Measurements from ENCODE around the gene TCEA3.

TCEA3 gene

GRCh38 chr1:23420778-23421177 is 3.8 kb downstream of the TCEA3 start:
- H3K4me3 ChIP-seq (ENCODE audit: low read depth, low read length) = no peak overlapping the region
- no peak for DNase-seq (ENCODE audit: low read depth)
- no peak for TF ChIP-seq CTCF (IDR thresholded peaks at IDR 0.05; ENCODE audit: low read depth, low read length, missing control alignments)
- in situ Hi-C loops (cut with HindIII; ENCODE audit: low sequenced_read_pairs) = loop anchor here (5.0 kb wide), 1 partner anchor 77 kb away; no protein-coding TSS in a partner anchor

- in situ Hi-C loops (cut with HindIII; ENCODE audit: low sequenced_read_pairs) = no loop called here
- H3K4me3 ChIP-seq (ENCODE audit: low read depth, low read length) = no peak overlapping the region
- no peak for TF ChIP-seq CTCF (IDR thresholded peaks at IDR 0.05; ENCODE audit: low read depth, low read length, missing control alignments)
- no peak for DNase-seq (ENCODE audit: low read depth)
These were observed 5.4 kb downstream of the TCEA3 start for GRCh38 chr1:23419180-23419579.

GRCh38 chr1:23417570-23417969 is 7.0 kb downstream of the TCEA3 start:
- DNase-seq (ENCODE audit: low read depth) = no peak
- no peak for TF ChIP-seq CTCF (IDR thresholded peaks at IDR 0.05; ENCODE audit: low read depth, low read length, missing control alignments)

GRCh38 chr1:23416964-23417363 is 7.6 kb downstream of the TCEA3 start:
- TF ChIP-seq CTCF (IDR thresholded peaks at IDR 0.05; ENCODE audit: low read depth, low read length, missing control alignments) = no peak
- DNase-seq (ENCODE audit: low read depth) = no peak
- no peak overlapping the region for H3K4me3 ChIP-seq (ENCODE audit: low read depth, low read length)
- in situ Hi-C loops (cut with HindIII; ENCODE audit: low sequenced_read_pairs) = no loop called here

More at GRCh38 chr1:23417570-23417969, 7.0 kb downstream of the TCEA3 start:
- in situ Hi-C loops (cut with HindIII; ENCODE audit: low sequenced_read_pairs) = no loop called here
- no peak overlapping the region for H3K4me3 ChIP-seq (ENCODE audit: low read depth, low read length)

GRCh38 chr1:23408797-23409290 is 15.7 kb downstream of the TCEA3 start:
- DNase-seq (ENCODE audit: low read depth) = no peak
- TF ChIP-seq CTCF (IDR thresholded peaks at IDR 0.05; ENCODE audit: low read depth, low read length, missing control alignments) = no peak
- in situ Hi-C loops (cut with HindIII; ENCODE audit: low sequenced_read_pairs) = no loop called here
- no peak overlapping the region for H3K4me3 ChIP-seq (ENCODE audit: low read depth, low read length)

- in situ Hi-C loops (cut with HindIII; ENCODE audit: low sequenced_read_pairs) = no loop called here
- H3K4me3 ChIP-seq (ENCODE audit: low read depth, low read length) = no peak overlapping the region
- no peak for TF ChIP-seq CTCF (IDR thresholded peaks at IDR 0.05; ENCODE audit: low read depth, low read length, missing control alignments)
- no peak for DNase-seq (ENCODE audit: low read depth)
These were observed 17.4 kb downstream of the TCEA3 start for GRCh38 chr1:23407016-23407630.

Measured in astrocyte of the cerebellum (primary cell).